HEK293T (cell line): ENCODE data around the gene CDC25B.

Experiments
- ARNT ChIP-seq: fragments of 450-650 bp; IDR thresholded peaks from 2 replicates; pipeline ENCODE4 v1.6.1; 2017; ENCODE audit warnings: mild to moderate bottlenecking
- FOXA1 ChIP-seq: fragments of 450-650 bp; IDR thresholded peaks from 2 replicates; pipeline ENCODE4 v1.6.1; 2016; ENCODE audit warnings: mild to moderate bottlenecking
- FOXM1 ChIP-seq: fragments of 450-650 bp; IDR thresholded peaks from 2 replicates; pipeline ENCODE4 v1.6.1; 2017; ENCODE audit warnings: mild to moderate bottlenecking, borderline replicate concordance
- HDGF ChIP-seq: fragments of 450-650 bp; IDR thresholded peaks from 2 replicates; pipeline ENCODE4 v1.6.1; 2017; ENCODE audit warnings: antibody characterized with exemption, borderline replicate concordance
- L3MBTL2 ChIP-seq: fragments of 450-650 bp; conservative IDR thresholded peaks from 2 replicates; pipeline ENCODE4 v1.6.1; 2016; ENCODE audit warnings: mild to moderate bottlenecking
- SP1 ChIP-seq: fragments of 450-650 bp; IDR thresholded peaks from 2 replicates; pipeline ENCODE4 v1.6.1; 2017
- SUZ12 ChIP-seq: fragments of 450-650 bp; IDR thresholded peaks from 2 replicates; pipeline ENCODE4 v1.6.1; 2016; ENCODE audit warnings: mild to moderate bottlenecking
- ZNF384 ChIP-seq: fragments of 450-650 bp; IDR thresholded peaks from 2 replicates; pipeline ENCODE4 v1.6.1; 2016

DNA sequence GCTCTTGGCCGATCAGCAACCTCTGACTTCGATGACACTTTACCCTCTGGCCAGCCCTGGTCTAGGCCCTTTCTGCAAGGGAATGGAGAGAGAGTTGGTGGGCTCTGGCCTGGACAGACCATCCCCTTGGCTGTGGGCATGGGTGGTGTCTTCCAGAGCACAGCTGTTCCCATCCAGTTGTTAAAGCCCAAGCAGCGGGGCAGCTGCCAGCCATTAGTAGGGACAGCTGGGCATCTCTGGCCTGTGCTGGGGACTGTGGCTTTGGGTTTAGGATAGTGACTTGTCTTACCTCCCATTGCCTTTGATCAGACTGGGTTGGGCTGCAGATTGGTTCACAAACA, 2.8 kb downstream of the CDC25B start:
- TF ChIP-seq L3MBTL2 (no peak), FOXM1 (no peak), HDGF (no peak), ARNT (no peak), SUZ12 (no peak), ZNF384 (no peak), SP1 (no peak), FOXA1 (no peak)
